Activated CD8-positive, alpha-beta memory T cell treated with anti-CD3 and anti-CD28 coated beads, Interleukin-2, amount 50 U/mL, for 24 hours (primary cell): Measurements from ENCODE around the gene MCL1.

ENCODE experiments used
- DNase-seq: peaks from one replicate; pipeline ENCODE4 v3.0.0-alpha.2; 2020; ENCODE audit errors: extremely low read depth

The MCL1 gene

DNA sequence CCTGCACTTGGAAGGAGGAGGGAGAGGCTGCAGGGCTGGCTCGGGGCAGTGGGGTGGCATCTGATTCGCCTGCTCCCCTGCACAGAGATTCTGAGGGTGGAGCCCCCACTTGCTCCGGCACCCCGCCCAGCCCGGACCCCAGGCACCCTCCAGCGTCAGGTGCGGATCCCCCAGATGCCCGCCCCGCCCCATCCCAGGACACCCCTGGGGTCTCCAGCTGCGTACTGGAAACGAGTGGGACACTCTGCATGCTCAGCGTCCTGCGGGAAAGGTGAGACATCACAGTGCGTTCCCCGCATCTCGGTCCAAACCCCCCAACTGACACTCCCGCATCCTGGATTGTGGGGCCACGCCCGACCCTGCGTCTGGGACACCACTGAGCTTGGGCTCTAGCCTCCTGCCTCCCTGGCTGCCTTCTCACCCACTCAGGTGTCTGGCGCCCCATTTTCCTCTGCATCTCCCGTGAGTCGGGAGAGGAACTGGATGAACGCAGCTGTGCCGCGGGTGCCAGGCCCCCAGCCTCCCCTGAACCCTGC lies 22.3 kb downstream of the MCL1 start:
- DNase-seq: no peak

DNA sequence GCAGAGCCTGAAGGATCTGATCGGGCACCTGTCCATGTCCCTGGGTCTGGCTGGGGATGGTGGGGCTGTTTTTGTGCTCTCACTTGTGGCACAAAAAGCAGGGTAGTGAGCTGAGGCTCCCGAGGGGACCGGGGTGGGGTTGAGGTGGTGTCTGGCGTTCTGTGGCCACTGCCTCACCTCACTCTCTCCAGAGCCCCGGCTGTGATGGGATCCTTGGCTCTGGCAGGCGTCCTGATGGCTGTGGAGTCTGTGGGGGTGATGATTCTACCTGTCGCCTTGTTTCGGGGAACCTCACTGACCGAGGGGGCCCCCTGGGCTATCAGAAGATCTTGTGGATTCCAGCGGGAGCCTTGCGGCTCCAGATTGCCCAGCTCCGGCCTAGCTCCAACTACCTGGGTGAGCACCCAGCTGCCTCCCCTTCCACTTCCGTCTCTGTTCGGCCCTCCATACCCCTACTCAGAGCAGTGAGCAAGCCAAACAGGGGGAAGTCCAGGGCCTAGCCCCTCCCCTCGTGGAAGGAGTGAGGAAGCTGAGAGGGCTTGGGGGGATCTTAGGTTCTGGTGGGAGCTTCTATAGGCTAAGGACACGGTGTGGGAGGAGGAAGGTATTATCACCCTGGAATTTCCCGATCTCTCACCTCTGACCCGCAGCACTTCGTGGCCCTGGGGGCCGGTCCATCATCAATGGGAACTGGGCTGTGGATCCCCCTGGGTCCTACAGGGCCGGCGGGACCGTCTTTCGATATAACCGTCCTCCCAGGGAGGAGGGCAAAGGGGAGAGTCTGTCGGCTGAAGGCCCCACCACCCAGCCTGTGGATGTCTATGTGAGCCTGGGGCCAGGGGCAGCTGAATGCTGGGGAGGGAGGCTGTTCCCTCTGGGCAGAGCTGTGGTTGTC lies 23.2 kb downstream of the MCL1 start:
- DNase-seq: no peak

DNA sequence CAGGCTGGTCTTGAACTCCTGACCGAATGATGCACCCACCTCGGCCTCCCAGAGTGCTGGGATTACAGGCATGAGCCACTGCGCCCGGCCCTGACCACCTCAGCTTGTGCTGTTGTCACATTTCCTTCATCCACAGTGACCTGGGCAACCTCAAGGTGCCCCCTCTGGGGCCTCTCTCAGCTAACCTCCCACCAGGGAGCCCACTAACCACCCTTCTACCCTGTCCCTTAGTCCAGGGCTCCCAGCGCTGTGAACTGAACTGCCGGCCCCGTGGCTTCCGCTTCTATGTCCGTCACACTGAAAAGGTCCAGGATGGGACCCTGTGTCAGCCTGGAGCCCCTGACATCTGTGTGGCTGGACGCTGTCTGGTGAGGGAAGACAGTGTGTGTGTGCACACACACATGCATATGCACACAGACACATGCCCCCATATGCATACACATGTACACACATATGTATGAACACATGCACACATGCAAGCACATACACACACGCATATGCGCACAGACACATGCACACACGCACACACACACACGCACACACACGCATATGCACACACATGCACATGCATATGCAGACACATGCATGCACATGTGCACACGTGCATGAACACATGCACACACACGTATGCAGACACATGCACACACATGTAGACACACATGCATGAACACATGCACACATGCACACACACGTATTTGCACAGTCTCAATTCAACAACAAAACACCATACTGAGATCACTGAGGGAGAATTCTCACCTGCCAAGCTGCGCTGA lies 24.0 kb downstream of the MCL1 start:
- DNase-seq: no peak

DNA sequence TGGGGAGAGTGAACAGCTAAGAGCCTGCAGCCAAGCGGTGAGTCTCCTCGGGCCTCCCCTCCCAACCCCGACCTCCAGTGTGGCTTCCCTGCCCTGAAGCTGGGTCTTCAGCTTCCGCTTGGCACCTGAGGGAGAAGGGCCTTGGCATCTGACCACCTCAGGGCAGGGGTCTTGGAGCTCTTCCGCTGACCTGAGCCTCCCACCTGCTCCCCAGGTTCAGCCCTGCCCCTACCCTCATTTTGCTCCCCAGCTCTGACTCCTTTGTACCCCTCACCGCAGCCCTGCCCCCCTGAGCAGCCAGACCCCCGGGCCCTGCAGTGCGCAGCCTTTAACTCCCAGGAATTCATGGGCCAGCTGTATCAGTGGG lies 25.3 kb downstream of the MCL1 start:
- no peak for DNase-seq

DNA sequence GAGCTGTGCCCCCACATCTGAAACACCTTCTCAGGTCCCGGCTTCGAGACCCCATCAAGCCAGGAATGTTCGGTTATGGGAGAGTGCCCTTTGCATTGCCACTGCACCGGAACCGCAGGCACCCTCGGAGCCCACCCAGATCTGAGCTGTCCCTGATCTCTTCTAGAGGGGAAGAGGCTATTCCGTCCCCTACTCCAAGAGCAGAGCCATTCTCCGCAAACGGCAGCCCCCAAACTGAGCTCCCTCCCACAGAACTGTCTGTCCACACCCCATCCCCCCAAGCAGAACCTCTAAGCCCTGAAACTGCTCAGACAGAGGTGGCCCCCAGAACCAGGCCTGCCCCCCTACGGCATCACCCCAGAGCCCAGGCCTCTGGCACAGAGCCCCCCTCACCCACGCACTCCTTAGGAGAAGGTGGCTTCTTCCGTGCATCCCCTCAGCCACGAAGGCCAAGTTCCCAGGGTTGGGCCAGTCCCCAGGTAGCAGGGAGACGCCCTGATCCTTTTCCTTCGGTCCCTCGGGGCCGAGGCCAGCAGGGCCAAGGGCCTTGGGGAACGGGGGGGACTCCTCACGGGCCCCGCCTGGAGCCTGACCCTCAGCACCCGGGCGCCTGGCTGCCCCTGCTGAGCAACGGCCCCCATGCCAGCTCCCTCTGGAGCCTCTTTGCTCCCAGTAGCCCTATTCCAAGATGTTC lies 25.9 kb downstream of the MCL1 start:
- no peak for DNase-seq

DNA sequence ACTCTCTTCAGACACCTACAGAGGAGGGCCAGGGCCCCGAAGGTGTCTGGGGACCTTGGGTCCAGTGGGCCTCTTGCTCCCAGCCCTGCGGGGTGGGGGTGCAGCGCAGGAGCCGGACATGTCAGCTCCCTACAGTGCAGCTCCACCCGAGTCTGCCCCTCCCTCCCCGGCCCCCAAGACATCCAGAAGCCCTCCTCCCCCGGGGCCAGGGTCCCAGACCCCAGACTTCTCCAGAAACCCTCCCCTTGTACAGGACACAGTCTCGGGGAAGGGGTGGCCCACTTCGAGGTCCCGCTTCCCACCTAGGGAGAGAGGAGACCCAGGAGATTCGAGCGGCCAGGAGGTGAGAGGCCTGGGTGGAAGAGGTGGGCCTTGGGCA lies 26.5 kb downstream of the MCL1 start:
- DNase-seq: no peak

DNA sequence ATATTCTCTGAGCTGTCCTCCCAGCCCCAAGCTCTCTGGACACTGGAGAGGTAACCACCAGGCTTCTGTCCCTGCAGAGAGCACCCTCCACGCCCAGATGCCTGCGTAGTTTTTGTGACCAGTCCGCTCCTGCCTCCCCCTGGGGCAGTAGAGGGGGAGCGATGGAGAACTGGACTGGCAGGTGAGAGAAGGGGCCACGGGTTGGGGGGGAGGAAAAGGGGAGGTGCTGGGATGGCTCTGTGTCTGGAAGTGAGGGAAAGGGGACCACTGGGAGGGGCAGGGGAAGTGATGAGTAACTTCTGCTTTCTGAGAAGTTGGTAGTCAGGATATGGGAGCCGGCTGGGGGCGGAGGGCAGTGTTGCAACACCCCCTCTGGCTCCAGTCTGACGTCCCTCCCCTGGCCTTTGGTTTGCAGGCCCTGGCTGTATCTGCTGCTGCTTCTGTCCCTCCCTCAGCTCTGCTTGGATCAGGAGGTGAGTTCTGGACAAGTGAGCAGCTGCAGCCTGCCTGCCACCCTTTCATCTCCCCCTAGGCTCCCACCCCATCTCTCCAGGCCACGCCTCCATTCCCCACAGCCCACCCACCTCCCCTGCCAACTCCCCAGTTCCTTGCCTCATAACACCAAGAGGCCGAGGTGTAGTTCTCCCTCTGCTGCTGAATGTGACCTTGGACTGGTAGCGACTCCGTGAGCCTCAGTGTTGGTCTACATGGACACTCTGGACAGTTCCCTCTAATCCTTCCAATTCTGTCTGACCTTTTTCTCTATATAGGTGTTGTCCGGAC lies 27.1 kb downstream of the MCL1 start:
- DNase-seq: no peak

DNA sequence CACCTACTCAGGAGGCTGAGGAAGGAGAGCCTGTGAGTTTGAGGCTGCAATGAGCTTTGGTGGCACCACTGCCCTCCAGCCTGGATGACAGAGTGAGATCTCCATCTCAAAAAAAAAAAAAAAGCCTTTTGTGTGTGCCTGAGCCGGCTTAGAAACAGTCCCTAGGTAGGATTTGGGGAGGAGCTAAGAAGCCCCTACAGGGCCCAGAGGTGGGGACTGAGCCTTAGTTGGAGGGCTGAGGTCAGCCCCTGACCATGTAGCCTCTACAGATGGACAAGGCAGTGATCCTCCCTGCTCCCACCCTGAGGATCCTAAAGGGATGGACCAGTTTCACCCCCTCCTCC lies 27.7 kb downstream of the MCL1 start:
- DNase-seq: no peak

DNA sequence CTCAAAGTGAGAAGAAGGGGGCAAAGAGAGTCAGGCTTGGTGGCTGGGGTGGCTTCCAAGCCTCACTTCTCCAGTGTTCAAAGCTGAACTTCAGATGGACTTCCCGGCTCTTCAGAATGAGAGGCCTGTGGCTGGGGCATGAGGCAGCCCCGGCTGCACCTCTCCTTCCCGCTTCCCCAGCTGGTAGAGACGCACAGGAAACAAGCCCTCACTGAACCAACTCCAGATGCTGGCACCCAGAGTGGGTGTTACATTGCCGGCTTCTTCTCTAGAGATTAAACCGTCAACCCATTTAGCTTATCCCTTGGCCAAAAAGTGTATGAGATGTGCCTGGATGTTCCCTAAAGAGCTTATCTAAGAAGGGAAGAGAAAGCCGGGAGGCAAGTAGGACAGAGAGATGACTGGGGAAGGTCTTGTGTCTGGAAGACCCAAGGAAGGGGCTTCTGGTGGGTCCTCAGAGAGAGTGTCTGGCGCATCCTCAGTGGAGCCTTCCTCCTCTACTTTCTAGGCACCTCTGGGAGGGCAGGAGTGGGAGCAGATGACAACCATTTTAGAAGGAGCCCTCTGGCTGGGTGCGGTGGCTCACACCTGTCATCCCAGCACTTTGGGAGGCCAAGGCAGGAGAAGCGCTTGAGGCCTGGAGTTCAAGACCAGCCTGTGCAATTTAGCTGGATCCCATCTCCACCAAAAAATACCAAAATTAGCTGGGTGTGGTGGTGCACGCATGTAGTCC lies 28.2 kb downstream of the MCL1 start:
- no peak for DNase-seq

DNA sequence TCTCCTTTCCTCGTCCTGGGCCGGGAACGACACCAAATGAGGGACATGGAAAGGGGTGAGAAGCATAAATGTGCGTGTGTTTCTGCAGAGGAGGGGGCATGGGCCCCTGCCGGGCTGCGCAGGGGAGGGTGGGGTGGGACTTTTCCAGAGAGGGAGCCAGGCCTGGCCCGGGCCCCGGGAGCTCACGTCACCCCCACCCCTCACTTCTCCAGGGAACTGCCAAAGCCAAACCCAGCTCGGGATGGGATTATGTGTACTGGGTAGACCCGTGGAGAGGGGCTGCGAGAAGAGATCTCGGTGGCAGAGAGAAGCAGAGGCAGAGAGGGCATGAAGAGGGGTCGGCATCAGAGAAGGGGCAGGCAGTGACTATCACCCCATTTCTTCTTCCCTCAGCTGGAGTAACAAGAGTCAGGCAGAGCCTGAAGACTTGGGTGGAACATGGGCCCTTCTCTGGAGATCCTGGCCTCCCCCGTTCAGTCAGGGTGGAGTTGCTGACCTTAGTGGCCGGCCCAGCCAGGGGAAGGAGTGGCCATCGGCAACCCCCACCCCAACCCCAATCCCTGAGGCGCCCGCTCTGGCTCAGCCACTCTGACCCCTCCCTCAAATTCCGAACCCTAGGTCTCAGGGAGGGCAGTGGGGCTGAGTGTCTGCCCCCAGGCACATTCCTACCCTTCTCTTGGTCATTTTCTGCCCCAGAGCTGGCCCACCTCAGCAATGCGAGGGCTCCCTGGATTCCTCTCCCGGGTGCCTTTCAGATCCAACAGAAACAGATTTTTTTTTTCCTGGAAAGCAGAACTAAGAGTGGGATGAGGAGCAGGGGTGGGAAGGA lies 29.0 kb downstream of the MCL1 start:
- no peak for DNase-seq

DNA sequence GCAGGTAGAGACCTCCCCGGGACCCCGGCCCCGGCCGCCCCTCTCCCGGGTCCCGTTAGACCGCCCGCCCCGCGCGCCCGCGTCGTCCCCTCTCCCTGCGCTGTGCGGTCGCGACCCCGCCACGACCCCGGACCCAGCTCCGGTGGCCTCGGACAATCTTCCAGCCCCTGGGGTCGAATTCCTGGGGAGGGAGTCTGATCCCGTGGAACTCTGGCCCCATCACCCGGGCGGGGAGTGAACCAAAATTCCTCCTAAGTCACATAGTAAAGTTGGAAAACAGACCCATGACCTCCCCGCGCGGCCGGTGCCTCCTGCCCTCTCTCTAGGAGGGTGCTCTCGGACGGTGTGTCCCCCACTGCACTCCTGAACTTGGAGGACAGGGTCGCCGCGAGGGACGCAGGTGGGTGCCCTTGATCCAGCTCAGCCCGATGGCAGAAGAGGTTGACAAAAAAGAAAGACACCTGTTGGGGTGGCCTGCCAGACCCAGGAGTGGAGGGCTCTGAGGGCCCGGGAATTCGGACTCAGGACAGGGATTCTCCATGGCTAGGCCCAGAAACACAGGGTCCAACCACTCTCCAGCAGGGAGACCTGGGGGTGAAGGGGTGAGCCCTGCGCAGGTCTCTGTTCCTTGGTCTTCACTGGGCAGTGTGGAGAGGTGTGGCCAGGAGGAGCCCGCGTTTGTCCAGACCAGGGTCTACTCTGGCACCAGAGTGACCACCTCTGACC lies 29.8 kb downstream of the MCL1 start:
- DNase-seq: no peak

DNA sequence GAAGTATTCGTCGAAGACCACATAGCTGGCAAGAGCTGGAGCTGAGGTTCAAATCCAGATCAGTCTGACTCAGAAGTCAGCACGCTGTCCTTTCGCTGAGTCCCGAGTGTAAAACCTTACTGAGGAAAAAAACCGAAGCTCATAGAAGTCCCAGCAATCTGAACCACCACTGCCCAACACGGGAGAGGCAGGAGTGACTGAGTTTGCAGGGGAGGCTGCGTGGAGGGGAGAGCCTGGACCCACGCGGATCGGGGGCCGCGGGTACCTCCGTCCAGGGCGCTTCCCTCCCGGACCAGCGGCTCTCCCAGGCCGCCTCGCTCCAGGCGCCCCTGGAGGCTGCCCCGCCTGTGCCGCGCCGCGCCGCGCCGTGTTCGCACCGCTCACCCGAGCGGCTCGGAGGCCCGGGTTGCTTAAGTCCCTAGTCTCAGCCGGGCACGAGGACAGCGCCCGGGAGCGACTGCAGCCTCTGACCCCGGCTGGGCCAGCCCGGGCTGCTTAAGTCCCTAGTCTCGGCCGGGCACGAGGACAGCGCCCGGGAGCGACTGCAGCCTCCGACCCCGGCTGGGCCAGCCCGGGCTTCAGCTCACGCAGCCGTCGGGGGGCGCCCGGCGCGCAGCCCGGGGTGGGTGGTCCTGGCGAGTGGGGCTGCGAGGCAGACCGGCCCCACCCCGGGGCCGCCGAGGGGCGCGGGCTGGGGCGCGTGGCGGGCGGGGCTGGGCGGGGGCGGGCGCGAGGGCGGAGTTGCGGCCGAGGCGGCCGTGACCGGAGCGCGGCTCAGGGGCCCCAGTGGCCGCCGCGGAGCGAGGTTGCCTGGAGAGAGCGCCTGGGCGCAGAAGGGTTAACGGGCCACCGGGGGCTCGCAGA lies 30.5 kb downstream of the MCL1 start, which contains the start of gene ADAMTSL4:
TSS of gene ADAMTSL4 (plus strand) at position 777 of the 864 bp plus-strand sequence. CDS start 2,881 bp downstream, outside the sequence.
- no peak for DNase-seq

DNA sequence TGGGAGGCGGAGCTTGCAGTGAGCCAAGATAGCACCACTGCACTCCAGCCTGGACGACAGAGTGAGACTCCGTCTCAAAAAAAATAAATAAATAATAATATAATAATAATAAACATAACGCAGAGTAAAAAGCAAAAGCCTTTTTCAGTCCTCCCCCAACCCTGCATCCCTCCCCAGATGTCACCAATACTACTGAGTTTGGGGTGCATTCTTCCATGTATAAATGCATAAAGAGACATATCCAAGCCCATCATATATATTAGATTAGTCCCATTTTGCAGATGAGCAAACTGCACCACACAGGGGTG lies 31.1 kb downstream of the MCL1 start:
- no peak for DNase-seq

DNA sequence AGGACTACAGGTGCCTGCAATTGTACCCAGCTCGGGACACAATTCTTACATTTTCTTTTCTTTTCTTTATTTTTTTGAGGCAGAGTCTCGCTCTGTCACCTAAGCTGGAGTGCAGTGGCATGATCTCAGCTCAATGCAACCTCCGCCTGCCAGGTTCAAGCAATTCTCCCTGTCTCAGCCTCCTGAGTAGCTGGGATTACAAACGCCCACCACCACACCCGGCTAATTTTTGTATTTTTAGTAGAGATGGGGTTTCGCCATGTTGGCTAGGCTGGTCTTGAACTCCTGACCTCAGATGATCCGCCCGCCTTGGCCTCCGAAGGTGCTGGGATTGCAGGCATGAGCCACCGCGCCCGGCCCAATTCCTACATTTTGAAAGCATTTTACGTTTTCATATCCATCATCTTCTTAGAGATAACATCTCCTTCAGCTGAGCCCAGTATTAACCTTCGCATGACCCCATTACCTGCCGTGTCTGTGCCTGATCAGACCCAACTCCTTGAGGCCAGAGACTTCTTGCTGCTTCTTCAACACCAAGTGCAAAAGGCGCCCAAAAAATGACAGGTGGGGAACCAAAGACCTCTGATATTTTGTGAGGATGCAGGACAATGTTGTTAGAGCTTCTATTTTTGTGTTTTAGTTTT lies 33.0 kb downstream of the MCL1 start:
- DNase-seq: no peak

DNA sequence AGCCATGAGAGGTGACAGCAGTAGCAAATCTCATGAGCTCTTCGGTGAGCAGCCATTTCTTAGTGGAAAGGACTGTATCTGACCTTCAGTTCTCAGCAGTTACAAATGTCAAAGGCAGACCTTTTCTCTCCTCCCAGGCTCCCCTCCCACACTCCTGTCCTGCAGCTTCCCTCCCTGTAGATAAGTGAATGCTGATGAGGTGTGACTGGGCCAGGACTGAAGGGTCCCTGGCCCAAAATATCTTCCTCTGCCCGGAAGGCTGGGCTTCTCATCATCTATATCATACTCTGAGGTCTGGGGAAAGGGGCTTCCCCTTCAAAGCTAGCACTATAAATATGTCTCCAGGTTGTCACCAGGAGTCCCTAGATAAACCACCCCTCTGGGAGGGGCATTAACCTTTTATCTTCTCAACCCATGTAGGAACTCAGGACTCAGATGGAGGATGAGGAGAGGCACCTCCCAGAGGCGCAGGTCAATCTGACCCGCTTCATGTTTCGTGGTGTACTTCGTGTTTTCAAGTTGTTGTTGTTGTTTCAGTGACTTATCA lies 33.9 kb downstream of the MCL1 start:
- no peak for DNase-seq

DNA sequence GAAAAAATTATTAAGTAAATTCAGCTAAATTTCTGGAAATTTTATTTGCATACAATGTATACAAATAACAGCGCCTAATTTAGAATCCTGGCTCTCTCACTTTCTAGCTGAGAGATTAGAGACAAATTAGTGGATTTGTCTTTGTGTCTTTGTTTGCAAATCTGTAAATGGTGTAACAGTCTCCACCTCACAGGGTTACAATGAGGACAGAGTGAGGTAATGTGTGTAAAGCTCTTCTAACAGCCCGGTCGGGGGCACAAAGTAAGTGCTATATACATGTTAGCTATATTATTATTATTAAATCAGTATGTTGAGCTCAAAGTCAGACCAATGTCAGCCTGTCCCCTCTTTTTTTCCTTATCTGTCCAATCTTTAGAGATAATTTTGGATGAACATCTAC lies 35.2 kb downstream of the MCL1 start:
- DNase-seq: no peak

DNA sequence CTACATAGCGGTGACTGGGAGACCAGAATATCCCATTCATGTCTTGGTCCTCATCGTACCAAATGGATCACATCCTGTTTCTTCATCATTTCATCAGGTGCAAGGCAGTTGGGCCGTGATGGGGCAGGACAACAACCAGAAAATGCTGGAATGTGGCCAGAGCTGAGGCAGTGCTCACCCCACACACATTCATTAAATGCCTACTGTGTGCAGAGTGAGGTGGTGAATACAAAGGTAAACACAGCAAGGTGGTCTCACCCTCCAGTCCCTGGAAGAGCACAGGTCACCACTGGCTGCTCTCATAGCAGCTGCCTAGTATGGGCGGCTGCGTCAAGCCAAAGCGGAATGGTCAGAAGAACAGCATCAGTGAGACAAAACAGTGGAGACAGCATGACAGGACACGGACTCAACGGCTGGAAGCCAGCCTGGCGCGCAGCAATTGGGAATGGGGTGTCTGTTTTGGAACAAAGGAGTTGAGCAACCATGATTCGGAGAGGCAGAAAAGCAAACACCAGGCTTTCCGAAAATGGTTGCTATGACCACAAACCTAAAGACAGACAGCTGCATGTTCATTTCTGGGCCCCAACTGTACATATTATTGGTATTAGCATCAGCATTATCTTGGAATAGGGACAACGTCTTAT lies 35.8 kb downstream of the MCL1 start:
- no peak for DNase-seq
